EH (cell line): ENCODE measurements around the gene RAPGEF1.

Experiments
- DNase-seq: peaks from one replicate; pipeline ENCODE4 v3.0.0-alpha.2; 2015; ENCODE audit warnings: low read depth

Gene RAPGEF1

DNA sequence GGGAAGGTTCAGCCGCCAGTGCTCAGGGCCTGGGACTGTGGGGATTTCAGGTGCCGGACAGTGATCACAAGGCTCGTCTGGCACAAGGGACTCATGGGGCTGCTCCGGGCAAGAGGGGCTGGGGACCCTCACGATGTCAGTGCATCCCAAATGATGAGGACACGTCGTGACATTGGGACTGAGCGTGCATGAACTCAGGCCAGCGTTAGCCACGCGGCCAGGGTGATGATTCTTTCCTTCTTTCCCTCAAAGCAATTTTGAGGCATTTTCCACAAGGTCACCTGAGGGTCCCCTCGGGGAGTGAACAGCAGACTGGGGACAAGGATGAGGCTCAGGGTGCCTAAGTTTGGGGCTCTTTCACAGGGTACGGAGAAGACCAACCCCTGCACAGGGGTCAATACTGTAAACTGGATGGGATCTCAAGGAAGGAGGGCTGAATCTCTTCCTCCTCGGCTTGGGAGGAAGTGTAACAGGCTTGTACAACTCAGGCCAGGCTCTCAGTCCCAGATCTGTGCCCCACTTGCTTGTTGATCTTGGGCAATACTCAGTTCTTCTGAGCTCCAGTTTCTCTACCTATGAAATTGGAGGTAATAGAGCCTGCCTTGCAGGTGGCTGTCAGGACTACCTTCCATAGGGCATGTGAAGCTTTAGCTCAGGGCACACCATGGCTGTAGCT, 116.1 kb downstream of the RAPGEF1 start:
- no peak for DNase-seq

DNA sequence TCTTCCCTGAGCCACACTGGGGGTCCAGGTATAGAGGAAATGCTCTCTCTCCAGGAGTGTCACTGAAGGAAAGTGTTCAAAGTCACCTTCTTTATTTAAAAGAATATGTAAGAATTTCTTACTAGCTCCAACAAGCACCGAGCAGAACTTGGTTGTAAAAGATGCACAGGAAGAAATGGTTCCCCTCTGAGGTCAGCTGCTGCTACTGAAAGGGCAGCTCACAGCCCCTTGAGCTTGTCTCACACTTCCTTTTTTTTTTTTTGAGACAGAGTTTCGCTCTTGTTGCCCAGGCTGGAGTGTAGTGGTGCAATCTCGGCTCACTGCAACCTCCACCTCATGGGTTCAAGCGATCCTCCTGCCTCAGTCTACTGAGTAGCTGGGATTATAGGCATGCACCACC, 117.4 kb downstream of the RAPGEF1 start:
- no peak for DNase-seq

- no peak for DNase-seq
These were observed 118.1 kb downstream of the RAPGEF1 start for GRCh38 chr9:131621551-131622358.

- DNase-seq: no peak
These were observed 118.9 kb downstream of the RAPGEF1 start for GRCh38 chr9:131620764-131621520.

DNA sequence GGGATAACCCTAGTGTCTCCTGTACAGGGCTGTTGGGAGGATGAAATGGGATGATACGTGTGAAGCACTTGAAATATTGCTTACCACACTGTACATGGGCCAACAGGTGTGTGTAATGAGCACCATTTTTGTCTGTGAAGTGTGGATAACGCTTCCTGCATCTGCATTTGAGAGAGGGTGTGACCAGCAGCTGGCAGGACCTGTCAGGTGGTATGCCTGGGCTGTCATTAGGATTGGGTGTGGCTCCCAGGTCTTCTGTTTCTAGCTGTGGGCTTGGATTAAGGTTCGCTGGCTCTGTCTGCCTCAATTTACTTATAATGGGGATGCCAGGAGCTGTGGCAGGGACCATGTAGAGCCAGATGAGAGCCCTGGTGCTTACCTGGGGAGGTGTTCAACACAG, 120.2 kb downstream of the RAPGEF1 start:
- no peak for DNase-seq

DNA sequence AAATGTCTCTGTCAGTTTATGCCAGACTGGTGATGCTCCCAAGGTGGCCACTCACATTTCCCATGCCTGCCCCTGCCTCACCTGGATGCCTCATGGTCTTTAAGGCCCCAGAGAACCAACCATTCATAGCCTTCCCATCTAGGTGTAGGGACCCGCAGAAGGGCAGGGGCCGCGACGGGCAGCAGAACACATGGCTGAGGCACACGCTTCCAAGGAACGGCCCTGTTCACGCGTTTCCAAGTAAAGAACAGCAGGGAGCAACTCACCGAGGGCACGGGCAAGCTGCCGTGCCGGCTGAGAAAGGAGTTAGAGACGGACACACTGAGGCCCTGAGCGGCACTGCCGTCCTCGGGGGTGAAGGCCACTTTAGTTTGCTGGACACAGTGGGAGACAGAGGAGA, 121.1 kb downstream of the RAPGEF1 start:
- DNase-seq: no peak

DNA sequence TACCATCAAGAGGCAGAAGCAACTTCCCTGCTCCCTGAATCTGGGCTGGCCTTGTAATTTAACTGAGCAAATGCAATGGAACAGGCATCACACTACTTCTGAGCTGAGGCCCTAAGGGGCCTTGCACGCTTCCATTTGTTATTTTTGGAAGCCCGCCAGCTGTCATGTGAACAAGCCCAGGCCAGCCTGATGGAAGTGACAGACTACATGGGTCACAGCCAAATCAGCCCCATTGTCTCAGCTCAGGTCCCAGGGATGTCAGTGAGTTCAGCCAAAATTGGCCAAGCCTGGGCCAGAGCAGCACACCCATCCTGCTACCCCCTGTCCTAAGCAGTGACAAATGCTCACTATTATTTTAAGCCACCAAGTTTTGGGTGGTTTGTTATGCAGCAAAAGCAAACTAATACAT, 121.8 kb downstream of the RAPGEF1 start:
- DNase-seq: peak; percentile 23

GRCh38 chr9:131617611-131618010, 122.3 kb downstream of the RAPGEF1 start:
- no peak for DNase-seq

DNA sequence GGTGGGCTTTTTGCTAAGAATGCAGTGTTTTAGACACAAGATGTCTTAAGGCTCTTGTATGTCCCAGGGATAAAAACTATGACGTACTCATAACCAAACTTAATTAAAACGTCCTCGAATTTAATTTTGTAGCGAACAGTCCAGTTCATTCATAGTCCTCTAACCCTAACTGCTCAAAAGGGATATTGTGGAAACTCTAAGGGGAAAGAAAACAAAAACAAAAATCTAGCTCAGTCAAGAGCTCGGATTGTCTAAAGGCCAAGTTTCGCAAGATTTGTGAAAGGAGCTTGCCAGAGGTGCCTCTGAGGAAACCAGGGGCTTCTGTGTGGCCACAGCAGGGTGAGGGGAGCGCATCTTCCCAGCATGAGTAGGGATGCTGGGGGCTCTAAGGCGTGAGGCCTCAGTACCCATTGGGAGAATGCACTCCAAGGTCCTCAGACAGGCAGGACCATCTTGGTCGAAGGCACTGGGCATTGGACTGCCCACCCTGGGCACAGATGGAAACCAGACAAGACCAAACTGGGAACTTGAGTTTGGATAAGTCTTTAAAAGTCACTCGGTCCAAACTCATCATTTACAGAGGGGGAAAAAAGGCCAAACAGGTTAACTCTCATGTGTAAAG, 122.8 kb downstream of the RAPGEF1 start:
- DNase-seq: no peak

- no peak for DNase-seq
These were observed 125.4 kb downstream of the RAPGEF1 start for GRCh38 chr9:131614340-131614915.

DNA sequence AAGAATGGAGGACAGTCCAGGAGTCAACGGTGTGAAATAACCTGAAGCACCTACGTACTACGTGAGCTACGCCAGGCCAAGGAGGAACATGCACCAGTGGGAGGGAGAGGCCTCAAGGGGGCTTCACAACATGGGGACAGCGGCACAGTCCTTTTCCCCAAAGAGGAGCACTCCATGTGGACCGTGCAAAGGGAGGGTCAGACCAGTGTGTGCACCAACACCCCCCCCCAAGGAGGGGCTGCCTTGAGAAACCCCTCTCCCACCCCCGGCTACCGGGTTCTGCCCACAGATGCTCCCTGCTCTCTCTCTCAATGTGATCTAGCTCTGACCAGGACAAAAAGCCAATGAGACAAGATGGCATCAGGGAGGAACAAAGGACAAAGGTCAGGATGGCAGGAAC, 126.0 kb downstream of the RAPGEF1 start:
- no peak for DNase-seq

GRCh38 chr9:131612851-131613250, 127.0 kb downstream of the RAPGEF1 start:
- no peak for DNase-seq

DNA sequence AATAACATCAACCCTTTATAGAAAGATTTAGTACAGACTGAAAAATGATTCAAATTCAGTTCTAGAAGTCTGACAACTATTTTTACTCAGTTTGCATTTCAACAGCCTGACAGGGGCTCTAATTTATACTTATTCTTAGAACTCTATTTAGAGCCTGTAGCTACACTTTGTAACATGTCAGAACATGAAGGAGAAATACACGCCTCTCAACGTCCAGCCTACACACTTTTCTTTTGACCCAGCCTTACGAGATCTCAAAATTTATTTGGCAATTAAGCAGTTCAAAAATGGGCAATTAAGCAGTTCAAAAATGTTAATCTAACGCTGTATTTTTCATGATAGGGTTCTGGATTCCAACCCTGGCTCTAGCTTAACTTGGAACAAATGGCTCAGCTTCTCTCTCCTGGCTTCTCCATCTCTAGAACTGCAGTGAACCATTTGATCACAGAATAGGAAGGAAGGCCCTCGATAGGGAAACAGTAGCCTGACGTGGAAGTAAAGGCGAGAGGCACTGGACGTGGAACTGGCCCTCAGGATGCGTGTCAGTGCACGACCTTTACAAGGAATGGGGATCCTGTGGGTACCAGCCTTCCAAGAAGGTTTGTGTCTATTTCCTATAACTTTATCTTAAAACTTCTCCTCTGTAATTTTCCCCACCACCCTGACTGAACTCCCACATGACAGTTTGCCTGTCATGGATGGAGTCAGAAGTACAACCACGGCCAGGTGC, 128.1 kb downstream of the RAPGEF1 start:
- no peak for DNase-seq

DNA sequence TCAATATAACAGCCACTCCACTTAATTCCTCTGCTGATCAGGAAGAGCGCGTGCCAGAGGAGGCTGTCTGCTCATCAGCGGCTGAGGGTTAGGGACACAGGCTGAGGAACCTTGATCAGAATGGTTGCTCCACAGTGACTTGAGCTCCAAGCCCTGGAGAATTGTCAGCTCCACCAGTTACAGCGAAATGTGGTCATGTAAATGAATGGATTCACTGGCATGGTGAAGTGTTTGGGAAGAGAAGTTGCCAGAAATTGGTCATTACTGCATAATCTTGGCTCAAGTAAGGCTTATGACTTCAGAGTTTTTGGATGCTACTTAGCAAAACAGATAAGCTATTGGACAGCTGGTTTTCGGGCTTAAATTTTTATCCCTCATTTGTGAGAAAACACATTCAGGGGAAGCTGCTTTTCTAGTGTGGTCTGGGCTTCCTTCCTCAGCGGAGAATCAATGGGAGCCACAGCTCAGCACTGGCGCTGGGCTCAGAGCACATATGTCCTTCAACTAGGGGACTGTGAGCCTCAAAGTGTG, 129.6 kb downstream of the RAPGEF1 start:
- DNase-seq: peak; percentile 52

- DNase-seq: peak; percentile 84
These were observed 130.6 kb downstream of the RAPGEF1 start for GRCh38 chr9:131609099-131609830.

DNA sequence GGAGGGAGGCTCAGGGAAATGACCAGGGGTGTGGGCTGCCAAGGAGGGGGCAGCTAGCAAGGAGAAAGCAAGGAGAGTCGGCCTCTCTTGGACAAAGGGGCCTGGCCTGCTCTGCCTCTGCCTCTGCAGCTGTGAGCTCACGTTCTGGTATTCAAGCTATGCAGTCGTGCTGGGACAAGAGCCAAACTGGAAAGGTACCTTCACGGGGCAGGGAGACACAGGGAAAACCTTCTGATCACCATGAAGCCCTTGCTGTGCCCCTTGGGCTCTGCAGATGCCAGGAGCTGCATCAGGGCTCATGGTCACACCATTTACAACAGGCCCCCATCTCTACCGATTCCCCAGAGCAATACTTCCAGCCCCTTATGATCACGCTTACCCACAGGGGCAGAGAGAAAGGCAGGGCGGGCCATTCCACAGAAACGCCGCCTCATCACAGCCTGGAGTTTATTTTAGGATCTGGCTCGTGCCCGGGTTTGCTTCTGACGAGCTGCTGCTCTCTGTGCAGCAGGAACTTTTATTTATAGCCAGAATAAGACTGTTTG, 131.3 kb downstream of the RAPGEF1 start:
- peak; percentile 94 for DNase-seq

DNA sequence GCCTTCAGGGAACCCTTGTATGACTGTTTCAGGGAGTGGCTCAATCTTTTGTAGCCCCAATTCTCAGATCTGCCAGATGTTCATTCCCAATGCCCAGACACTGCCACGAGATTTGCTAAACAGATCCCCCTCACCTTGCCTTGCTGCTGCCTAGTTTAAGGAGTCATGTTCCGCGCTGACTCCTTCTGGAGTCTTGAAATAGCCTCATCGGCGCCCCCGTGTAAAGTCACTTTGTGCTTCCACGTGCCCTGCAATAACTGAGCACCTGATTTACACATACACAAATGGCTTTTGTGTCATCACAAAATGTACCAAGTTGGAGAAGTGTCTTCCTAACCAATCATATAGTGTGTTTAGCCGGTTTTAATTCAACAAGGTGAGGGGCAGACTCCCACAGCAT, 132.3 kb downstream of the RAPGEF1 start:
- DNase-seq: no peak

DNA sequence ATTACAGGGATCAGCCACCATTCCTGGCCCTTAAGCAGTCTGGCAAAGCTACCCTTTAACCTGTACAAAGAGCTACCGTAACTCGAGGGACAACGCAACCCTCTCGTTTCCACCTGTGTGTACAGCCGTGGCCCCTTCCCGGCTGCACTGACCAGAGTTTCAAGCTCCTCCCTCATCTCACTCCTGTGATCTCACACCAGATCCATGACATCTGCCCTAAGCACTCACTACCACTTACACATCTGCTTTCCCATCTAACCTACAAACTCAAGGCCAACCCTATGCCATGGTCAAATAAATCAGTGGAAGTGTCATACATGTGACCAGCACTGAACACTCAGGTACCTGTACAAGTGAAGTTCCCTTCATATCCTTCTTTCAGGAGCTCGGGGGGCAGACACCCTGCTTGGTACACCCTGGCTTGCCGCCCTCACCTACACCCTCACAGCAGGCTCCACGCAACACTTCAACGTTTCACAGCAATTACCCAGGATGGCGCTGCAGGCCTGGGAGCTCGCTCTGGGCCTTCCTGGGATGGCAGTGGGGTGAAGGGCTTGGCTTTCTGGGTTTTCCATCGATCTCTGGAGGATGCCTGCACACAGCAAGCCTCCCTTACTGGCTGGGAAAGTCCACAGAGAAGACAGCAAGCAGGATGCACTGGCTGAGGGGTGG, 132.8 kb downstream of the RAPGEF1 start:
- DNase-seq: no peak

DNA sequence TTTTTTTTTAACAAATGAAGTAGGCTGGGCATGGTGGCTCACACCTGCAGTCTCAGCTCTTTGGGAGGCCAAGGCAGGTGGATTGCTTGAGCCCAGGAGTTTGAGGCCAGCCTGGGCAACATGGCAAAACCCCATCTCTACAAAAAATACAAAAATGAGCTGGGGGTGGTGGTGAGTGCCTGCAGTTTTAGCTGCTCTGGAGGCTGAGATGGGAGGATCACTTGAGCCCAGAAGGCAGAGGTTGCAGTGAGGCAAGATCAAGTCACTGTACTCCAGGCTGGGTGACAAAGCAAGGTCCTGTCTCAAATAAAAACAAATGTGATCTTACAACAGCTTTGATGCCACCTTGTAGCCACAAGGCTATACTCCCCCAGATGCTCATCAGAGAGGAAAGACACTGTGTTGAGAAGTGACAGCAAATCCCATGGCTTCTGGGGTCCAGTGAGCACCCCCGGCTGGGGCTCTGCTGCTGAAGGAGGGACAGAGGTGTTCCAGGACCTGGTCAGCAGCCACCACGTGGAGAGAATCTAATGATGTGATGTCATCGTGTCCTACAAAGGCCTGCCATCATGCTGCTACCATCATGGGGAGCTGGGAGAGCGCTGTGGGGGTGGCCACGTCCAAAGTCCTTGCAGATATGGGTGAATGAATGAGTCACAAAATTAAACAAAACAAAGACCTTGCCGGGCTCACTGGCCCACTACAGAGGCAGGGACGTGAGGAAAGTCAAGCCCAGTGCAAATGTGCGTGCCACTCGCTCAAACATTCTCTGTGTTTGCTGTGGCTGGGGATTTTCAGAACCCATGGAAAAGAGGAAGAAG, 133.9 kb downstream of the RAPGEF1 start:
- DNase-seq: peak; percentile 41
